Measurements from ENCODE around the gene CTU1.
"Not testable (repeated sequence)": the region's sequence is repeated elsewhere in the genome, so short reads cannot be mapped to it uniquely, and the experiment has no call there.

The CTU1 gene

DNA sequence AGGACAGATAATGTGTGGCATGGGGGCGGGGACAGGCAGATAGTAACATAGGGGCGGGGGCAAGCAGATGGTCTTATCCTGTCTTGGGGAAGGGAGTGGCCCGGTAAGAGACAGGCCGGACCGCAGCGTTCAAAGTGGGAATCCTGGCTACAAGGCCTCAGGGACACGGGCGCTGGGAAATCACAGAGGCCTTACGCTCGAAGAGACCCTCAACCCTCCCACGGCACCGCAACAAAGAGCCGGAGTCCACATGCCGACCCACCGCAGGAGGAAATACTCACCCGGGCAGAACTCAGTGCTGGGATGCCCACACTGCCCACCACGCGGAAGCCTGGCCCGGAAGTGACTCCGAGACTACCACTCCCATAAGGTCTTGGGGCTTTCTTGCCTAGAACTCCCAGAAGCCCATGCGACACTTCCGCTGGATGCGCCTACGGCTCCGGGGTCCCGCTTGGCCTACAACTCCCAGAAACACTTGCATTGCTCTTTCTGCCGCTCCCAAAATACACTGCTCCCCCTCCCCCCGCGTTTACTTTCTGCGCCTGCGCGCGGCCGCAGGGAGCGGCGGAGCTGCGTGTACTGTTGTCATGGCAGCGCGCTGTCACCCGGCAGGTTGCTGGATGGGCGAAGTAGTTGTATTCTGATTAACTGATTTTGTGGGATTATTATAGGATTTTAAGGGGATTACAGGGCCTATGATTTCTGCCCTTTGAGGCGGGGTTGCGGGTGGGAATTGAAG, at the start of gene CTU1:
Gene CTU1 (minus strand): TSS at position 344 of the 739 bp plus-strand sequence. CDS start 3,840 bp downstream, outside the sequence.
- peak; percentile 99 for DNase-seq

DNA sequence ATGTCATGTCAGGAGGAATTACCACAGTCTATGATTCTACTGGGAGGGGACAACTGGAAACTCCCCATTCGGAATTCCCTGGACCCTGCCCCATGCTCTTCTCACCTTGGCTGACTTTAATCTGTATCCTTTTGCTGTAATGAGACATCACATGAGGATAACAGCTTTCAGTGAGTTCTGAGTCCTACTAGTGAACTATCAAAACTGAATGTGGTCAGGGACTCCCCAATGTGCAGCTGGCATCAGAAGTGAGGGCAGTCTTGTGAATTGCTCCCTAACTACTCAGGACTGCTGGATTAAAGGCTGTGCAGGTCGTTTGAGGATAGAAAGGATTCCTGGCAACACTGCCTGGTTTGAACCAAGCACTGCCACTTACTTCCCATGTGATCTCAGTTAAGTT, 49.1 kb upstream of the CTU1 start:
- DNase-seq = no peak

DNA sequence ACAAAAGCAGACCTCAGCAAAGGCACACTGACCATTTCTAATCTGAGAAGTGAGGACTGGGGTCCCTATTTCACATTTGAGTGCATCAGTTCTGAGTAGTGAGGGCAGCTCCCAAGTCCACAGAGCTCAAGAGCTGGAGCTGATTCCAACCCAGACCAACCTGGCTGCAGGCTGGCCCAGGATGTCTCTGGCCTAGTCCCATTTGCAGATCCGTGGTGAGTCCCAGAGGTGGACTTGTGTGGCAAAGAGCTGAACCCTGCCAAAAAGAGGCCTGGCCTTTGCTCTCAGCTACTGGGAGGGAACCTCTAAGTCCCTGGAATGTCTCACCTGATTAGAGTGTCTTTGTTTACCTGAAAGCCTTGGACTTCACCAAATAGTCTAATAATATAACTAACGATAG, 48.5 kb upstream of the CTU1 start:
- DNase-seq = no peak

DNA sequence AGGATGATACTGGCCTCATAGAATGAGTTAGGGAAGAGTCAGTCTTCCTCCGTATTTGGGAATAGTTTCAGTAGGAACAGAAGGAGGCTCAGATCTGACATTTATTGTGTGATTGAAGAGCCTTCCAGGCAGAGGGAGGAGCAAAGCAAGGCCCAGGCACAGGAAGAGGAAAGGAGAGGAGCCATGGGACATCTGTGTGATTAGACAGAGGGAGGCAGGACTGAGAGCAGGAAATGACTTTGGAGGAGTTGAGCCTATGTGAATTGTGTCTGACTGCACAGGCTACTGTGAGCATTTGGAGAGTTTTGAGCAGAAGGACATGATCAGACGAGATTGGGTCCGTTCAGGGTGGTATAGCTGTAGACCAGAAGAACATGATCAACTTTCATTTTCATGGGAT, 42.4 kb upstream of the CTU1 start:
- no peak for DNase-seq

DNA sequence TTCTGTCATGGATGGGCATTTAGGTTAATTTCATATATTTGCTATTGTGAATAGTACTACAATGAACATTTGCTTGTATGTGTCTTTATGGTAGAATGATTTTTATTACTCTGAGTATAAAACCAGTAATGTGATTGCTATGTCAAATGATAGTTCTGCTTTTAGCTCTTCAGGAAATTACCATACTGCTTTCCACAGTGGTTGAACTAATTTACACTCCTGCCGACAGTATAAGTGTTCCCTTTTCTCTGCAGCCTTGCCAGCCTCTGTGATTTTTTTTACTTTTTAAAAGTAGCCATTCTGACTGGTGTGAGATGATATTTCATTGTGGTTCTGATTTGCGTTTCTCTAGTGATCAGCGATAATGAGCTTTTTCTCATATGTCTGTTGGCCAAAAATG, 40.4 kb upstream of the CTU1 start:
- DNase-seq = peak; percentile 48 to 55

DNA sequence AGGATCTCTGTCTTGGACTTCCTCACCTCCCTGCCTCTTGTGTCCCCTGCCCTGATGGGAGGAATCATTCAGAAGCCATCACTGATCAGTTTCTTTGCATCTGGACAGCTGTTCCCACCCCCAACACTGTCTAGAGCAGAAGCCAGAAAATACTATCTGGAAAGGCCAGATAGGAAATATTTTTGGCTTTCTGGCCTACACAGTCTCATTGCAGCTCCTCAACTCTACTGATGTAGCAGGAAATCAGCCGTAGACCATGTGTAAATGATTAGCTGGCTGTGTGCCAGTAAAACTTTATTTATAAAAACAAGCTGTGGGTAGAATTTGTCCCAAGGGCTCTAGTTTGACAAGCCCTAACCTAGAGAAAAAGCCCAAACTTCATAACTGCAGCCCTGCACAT, 39.5 kb upstream of the CTU1 start:
- DNase-seq = no peak

DNA sequence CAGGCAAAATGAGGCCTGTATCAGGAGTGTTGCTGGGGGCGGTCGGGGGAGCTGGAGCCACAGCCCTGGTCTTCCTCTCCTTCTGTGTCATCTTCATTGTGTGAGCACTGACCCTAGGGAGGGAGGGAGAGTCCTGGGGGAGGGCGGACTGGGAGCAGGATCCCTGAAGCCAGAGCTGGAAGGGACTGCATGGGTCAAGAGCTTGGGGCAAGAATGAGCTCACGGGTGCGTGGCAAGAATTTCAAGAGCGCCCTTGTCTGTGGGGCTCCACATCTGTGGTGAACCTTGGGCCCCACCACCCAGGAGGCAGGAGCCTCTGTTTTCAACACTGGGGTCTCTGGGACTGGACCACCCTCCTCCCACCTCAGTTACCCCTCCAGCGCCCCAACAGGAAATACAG, 38.5 kb upstream of the CTU1 start:
- no peak for DNase-seq

DNA sequence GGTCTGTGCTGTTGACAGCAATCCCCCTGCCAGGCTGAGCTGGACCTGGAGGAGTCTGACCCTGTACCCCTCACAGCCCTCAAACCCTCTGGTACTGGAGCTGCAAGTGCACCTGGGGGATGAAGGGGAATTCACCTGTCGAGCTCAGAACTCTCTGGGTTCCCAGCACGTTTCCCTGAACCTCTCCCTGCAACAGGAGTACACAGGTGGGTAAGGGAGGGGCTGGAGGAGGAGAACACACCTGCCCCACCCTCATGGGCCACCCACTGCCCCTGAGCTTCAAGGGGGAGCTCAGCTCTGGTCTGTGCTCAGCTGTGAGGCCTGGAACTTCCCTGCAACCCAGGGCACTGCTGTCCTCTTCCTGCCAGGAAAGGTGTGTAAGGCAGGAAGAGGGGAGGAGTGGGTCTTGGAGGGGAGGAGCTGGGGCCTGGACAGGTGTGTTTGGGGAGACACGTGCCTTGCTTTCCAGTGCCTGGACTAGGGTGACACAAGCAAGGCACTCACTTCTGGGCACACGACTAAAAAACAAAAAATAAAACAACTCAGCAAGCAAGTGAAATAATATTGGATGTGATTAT, 37.8 kb upstream of the CTU1 start:
- DNase-seq = no peak

DNA sequence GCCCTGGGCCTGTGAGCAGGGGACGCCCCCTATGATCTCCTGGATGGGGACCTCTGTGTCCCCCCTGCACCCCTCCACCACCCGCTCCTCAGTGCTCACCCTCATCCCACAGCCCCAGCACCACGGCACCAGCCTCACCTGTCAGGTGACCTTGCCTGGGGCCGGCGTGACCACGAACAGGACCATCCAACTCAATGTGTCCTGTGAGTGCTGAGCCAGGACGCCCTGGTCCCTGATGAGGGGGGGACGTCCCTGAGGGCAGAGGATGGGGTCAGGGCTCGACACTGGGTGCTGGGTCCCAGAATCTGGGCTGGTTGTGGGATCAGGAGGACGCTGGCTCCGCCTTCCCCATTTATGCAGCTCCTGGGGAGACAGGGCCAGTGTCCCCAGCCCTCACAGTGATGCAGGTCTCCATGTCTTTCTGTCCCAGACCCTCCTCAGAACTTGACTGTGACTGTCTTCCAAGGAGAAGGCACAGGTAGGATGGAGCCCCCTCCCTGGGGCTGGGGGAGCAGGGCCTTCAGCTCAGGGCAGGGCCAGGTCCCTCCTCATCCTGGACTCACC, 36.4 kb upstream of the CTU1 start:
- no peak for DNase-seq

DNA sequence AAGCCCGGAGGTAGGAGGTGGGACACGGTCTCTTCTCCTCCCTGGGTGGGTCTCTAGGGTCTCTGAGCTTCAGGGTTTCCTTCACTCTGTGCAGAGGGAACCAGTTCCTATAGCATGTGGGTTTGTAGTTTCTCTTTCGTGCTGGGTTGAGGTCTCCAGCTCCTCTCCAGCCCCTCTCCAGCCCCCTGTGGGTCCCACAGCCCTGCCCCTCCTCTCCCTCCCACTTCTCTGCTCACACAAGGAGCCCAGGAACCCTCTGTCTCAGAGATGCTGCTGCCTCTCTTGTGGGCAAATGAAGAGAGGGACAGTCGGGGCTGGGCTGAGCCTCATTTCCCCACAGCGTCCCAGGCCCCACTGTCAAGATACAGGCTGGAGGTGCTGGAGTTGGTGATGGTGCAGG, 35.3 kb upstream of the CTU1 start:
- DNase-seq = no peak

DNA sequence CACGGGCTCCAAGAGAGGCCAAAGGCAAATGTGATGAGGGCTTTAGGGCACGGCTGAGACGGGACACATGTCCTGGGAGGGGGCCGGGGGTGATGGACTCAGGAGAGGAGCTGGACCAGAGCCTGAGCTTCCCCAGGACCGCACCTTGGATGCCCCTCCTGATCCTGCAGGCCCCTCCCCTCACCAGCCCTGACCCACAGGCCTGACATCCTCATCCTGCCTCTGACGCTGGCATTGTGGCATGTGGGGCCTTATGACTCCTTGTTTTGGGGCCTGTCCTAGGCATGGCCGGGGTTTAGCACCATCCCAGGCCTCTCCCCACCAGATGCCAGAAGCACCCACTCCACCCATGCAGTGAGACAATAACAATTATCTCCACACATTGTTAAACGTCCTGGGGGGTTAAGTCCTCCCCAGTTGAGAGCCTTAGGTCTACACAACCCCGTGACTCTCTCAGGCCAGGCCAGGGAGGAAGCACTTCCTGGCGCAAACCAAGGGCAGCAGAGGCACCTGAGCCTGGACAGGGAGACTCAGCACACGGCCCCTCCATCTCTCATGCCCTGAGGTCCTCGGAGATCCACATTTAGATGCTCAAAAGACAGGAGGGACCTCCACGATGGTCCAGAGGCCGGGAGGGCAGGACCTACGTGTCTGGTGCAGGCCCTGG, 34.7 kb upstream of the CTU1 start:
- not testable (repeated sequence) for DNase-seq

DNA sequence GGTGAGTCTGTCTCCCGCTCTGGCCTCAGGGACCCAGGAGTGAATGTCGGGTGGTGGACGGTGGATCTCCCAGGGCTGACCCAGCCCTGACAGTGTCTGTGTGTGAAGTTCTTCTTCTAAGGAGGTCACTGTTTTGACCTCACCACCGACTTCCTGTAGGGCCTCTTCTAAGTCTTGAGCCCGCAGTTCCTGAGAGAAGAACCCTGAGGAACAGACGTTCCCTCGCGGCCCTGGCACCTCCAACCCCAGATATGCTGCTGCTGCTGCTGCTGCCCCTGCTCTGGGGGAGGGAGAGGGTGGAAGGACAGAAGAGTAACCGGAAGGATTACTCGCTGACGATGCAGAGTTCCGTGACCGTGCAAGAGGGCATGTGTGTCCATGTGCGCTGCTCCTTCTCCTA, 33.9 kb upstream of the CTU1 start, which contains the start of gene SIGLEC7:
Gene SIGLEC7 (plus strand): TSS at position 183 of the 400 bp plus-strand sequence. CDS start 69 bp downstream, at position 252.
- DNase-seq = no peak

DNA sequence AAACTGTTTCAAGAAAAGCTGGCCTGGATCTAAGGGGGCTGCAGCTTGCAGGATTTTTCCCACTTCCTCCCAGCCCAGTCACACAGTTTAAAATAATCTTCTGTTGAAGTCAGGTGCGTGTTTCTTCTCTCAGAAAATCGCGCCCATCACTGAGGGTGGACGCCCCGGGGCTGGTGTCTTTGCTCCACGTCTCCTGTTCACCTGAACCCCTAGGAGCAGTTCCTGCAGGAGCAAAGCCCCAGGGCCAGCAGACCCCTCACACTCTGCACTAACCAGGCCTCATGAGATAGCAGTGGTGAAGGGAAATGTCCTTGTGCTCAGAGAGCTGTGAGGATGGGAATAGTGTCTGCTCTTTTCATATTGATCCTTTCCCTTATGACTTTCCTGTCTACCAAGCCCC, 33.0 kb upstream of the CTU1 start:
- DNase-seq = no peak

DNA sequence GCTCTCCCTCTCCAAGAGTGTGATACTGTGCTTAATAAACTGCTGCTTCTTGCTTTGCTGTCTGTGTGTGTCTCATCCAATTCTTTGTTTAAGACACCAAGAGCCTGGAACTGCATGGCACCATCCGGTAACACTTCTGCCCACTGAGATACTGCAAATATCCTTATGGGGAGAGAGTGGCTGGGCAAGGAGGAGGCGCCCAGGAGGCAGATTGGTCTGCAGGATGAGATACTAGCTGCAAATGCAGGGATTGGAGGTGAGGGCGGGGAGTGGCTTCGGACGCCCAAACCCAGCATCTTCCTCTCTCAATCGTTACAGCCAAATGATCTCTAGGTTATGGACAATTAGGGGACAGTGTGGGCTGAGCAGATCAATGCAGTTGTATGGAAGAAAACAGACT, 32.2 kb upstream of the CTU1 start:
- no peak for DNase-seq

DNA sequence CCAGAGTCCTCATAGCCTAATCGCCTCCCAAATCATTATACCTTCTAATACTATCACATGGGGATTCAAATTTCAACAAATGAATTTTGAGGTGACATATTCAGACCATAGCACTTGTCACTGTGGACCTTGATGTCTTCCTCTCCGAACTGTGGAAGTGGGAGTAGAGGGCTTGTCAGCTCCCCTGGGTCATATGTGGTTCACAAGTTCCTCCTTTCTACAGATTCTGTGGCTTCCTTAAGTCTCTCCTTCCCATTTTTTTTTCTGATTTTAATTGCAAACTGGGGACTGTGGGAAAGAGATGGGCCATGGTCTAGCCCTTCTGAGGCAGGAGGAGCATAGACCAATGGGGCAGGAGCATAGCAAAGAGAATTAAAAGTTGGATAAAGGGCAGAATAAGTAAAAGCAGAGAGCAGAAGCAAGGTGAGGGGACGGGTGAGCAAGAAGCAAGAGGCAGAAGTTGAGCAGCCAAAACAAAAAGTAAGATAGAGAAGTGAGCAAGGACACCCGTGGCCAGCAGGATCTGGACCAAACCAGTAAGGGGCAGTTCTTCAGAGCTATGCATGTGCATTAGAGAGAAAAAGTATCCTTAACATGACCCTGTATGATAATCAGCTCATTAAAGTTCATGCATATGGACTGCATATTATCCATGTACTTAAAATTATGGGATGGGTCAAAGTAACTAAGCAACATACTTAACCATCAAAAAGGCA, 31.2 kb upstream of the CTU1 start:
- peak; percentile 85 to 88 for DNase-seq

DNA sequence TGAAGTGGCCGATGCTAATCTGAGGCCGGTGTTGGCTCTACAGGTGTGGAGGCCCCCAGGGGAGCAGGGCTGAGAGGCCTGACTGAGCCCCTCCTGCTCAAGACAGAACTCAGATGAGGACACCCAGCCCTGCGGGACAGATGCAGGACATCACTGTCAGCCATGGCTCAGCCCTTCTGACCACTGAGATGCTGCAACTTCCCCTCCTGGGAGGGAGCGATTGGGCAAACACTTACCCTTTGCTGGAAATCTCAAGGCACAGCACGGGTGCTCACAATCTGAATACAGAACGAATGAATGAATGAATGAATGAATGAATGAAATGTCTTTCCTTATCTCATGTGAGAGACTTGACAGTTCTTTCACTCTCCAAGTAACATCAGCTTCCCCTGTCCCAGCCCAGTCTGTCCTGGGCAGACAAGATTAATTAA, 30.4 kb upstream of the CTU1 start:
- peak; percentile 15 to 30 for DNase-seq

DNA sequence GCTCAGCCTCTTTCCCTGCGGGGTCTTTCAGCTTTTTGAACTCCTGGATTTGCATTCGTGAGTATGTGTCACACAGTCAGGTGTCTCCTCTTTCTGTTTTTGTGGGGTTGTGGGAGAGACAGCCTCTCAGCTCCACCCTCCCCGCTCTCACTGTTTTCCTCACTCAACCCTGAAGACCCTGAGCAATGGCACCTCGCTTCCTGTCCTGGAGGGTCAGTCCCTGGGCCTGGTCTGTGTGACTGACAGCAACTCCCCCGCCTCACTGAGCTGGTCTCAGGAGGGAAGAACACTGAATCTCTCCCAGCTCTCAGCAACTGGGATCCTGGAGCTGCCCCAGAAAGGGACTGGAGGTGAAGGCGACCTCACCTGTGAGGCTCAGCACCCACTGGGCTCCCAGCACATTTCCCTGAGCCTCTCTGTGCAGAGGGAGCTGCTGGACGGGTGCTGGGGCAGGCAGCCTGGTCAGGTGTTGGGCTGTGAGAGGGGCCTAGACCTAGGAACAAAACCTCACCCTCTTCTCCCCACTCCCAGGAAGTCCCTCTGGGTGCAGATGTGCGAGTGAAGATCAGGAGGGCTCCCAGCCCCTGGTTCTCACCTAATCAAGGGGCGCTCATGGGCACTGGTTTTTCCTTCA, 29.7 kb upstream of the CTU1 start:
- no peak for DNase-seq

DNA sequence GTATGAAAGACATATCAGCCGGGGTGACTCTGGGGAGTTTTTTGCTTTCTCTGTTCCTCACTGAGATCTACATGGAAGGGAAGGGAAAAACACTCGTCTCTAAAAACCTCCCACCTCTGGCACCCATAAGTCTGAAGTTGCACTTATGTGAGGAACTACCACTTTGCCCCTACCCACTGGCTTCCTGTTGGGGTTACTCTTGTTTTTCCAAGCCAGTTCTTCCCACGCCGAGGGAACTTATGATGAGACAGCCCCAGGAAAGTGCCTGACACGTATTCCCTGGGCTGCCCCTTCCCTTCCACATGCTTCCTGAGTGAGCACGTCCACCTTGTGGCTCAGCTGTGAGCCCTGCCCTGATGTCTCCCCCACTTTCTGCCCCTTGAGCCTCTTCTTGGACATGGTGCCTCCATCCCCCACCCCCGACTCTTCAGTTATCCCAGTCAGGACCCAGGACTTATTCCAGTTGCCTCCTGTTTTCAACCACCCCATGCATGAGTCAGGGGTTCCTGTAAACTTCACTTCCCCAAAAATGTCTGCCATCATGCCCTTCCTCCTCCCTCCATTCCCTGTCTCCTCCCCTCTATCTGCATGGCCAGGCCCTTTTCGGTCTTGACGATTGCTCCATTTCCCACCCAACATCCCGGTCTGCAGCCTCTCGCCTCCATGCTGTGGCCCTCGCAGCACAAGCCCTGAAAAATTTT, 28.8 kb upstream of the CTU1 start:
- DNase-seq = peak; percentile 90 to 91

DNA sequence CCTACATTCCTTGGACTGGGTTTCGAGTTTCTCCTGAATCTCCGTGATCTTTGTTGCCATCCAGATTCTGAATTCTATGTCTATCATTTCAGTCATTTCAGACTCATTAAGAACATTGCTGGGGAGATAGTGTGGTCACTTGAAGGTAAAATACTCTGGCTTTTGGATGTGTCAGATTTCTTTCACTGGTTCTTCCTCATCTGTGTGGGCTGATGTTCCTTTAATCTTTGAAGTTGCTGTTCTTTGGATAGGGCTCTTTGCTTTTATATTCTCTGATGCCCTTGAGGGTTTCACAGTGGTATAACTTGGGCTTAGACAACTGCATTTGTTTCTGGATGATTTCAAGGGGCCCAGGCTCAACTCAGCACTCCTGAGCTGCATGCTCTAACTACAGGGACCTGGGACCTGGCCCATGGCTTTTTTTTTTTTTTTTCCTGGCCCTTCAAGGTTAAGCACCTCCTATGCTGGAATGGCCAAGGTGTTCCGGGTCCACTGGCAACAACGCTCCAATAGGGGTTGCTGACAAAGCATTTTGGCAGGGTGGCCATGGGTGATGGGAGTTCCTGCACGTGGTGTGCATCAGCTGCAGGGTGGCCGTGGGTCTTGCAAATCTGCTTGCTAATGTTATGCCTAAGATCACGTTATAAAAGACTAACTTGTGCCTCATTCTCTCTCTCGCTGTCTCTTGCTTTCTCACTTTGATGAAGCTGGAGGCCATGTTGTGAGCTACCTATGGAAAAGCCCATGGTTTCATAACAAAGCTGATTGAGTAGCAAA, 28.0 kb upstream of the CTU1 start:
- DNase-seq = no peak

DNA sequence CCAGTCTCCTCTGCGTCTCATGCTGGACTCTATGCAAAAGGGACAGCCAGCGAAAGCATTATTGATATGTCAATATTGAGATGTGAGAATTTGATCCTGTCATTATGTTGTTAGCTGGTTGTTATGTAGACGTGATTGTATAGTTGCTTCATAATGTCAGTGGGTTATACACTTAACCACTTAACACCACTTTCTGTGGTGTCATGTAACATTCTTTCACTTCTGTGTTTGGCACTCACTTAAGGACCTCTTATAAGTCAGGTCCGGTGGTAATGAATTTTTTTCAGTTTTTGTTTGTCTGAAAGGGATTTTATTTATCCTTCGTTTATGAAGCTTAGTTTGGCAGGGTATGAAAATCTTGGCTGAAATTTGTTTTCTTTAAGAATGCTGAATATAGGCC, 26.8 kb upstream of the CTU1 start:
- DNase-seq = no peak
